GDM1 (cell line): ENCODE measurements around the gene SPTBN5.

Experiments used
- DNase-seq: peaks from one replicate; lab custom pipeline; 2025; lab: John Stamatoyannopoulos, UW

SPTBN5 gene

GRCh38 chr15:41926185-41927056, 32.6 kb upstream of the SPTBN5 start:
- DNase-seq, result no peak

GRCh38 chr15:41925086-41925608, 31.3 kb upstream of the SPTBN5 start:
- DNase-seq, result no peak

GRCh38 chr15:41923401-41923997, 29.6 kb upstream of the SPTBN5 start:
- no peak for DNase-seq

GRCh38 chr15:41922353-41922752, 28.5 kb upstream of the SPTBN5 start:
- no peak for DNase-seq

GRCh38 chr15:41921639-41922038, 27.8 kb upstream of the SPTBN5 start:
- DNase-seq, result no peak

GRCh38 chr15:41921167-41921566, 27.3 kb upstream of the SPTBN5 start:
- no peak for DNase-seq

GRCh38 chr15:41919954-41920538, 26.2 kb upstream of the SPTBN5 start:
- DNase-seq, result no peak

- DNase-seq, result no peak
These were observed 25.5 kb upstream of the SPTBN5 start for GRCh38 chr15:41919201-41919820.

- no peak for DNase-seq
These were observed 24.8 kb upstream of the SPTBN5 start for GRCh38 chr15:41918506-41919126.

GRCh38 chr15:41917767-41918430, 24.0 kb upstream of the SPTBN5 start:
- peak; percentile 47 for DNase-seq

- DNase-seq, result no peak
These were observed 21.6 kb upstream of the SPTBN5 start for GRCh38 chr15:41915255-41915994.

- no peak for DNase-seq
These were observed 20.6 kb upstream of the SPTBN5 start for GRCh38 chr15:41914411-41914810.

GRCh38 chr15:41913256-41913655, 19.4 kb upstream of the SPTBN5 start:
- DNase-seq, result no peak

GRCh38 chr15:41911691-41912345, 18.0 kb upstream of the SPTBN5 start:
- no peak for DNase-seq

- DNase-seq, result no peak
These were observed 15.0 kb upstream of the SPTBN5 start for GRCh38 chr15:41908736-41909461.

GRCh38 chr15:41907141-41907540, 13.3 kb upstream of the SPTBN5 start:
- peak; percentile 17 for DNase-seq

- no peak for DNase-seq
These were observed 12.8 kb upstream of the SPTBN5 start for GRCh38 chr15:41906608-41907007.

- no peak for DNase-seq
These were observed 11.4 kb upstream of the SPTBN5 start for GRCh38 chr15:41905036-41905793.

- DNase-seq, result peak; percentile 55
These were observed 10.7 kb upstream of the SPTBN5 start for GRCh38 chr15:41904541-41905005.
